GM21825 (cell line): ENCODE data around the gene PTGES.
A peak's percentile ranks its signal among the peaks of the same experiment; 100 is the strongest.

Experiments used
- ATAC-seq: cut with Tn5 transposase; IDR thresholded peaks from one replicate; pipeline ENCODE4 v1.9.1; 2021; ENCODE audit warnings: mild to moderate bottlenecking, moderate library complexity; ENCODE audit not compliant: unreplicated experiment

The PTGES gene

DNA sequence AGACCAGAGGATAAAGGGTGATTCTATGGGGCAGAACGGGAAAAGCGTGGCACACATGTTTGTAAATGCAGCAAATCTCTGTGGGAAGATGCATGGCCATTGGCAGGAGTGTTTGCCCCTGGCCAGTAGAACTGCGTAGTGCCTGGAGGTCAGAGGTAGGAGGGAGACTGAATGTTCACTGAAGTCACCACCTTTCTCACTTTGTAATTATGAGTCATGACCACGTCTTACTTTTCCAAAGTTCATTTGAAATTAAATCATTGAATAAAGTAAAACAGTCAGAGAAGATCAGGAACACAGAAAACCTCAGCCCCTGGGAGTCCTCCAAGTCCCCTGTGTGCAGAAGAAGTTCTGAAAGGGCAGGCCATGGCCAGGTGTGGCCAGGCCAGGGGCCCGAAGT is 4.6 kb downstream of the PTGES start:
- ATAC-seq: no peak

DNA sequence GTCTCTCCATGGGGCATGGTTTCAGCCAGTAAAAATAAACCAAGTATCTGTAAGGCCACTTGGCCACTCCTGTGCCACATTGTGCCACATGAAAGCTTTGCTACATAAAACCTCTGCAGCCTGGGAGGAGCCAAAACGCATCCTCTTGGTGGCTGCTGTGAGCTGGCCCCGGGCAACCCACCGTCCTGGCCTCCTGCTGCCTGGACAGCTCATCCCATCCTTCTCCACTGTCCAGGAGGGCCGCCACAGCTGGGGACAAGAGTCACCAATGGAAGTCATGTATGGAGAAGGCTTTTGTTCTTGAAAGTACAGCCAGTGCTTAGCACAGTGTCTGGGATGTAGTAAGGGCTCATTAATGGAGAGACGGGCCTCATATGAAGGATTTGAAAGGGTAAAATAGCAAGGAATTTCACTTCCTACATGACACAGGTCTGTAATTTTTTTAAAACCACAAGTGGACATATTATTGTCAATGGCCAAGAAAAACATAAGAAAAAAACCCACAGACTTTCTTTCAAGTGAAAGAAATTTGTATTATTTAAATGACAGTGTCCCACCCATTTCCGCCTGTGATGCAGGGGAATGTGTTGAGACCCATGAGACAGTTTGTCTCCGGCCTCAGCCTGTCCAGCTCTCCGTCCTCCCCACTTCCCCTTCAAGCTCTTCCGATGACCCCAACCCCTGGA is 6.6 kb downstream of the PTGES start:
- ATAC-seq: no peak

DNA sequence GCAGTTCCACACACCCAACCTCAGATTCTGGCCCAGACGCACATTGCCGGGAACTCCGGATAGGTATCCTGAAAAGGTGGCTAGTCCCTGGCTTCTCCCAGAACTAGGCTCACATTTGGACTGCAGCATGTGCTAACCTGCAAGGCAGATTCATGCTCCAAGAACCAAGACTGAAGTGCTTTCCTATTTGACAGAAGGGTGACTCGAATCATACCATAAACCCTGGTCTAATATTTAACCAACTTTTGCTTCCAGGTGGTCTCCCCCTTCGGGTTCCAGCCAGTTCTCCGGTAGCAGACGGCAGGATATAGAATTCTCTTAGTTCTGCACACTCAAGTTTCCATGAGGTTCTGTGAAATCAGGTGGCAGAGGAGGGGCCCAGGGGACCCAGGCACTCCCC is 7.6 kb downstream of the PTGES start:
- no peak for ATAC-seq

DNA sequence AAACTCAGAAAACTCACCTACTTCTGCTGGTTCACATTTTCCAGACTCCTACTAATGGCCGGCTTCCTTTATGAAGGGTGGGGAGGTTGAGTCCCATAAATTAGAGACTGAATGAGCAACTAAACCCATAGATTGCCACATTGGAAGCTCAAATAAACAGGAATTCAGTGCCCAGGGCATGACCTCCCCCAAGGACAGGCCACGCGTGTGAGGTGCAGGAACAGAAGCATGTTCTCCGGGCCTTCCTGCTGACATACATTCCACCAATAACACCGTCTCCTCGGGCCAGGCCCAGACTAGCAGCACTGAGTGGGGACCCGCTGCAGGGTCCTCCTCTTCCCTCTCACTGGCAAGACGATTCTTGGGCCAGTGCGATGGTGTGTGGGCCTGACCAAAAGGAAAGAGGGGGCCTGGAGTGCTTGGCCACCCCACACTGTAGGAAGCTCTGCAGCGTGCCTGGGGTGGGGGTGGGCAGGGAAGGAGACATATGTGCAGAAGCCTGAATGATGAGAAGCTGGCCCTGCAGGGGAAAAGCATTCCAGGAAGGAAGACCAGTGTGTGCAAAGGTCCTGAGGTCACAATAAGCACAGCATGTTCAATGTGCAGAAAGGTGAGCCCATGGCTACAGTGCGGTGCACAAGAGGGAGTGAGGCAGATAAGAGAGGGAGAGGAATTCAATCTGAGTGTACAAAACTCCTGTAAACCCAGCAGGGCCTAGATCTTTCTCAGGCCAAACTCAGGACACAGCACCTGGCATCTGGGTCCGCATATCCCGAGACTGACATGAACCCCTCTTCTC is 12.0 kb downstream of the PTGES start:
- no peak for ATAC-seq

DNA sequence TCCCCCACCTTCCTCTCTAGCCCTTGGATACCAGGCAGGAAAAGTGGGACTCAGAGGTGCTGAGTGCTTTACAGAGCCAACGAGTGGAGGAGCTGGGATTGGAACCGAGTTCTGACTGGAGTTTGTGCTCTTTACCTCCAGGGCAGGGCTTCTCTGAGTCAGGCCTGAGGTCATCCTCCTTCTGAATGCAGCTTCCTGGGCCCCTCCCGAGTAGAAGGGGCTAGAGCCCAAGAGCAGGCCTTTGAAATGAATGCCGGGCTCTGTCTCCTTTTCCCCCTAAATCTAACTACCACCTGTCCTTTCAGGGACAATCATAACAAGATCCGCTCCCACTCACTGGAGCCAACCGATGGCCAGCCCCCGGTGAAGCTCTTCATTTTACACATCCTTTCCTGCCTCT is 12.7 kb downstream of the PTGES start:
- no peak for ATAC-seq

DNA sequence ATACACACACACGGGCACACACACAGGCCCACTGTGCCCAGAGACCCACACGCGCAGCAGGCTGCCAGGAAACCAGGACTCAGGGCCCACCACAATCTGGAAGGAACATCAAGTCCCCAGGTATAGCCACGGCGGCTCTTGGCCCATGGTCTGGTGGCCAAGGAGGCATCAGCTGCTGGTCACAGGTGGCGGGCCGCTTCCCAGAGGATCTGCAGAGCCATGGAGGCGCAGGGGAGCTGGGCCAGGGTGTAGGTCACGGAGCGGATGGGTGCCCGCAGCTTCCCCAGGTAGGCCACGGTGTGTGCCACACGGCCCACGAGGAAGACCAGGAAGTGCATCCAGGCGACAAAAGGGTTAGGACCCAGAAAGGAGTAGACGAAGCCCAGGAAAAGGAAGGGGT is 13.4 kb downstream of the PTGES start:
- no peak for ATAC-seq

DNA sequence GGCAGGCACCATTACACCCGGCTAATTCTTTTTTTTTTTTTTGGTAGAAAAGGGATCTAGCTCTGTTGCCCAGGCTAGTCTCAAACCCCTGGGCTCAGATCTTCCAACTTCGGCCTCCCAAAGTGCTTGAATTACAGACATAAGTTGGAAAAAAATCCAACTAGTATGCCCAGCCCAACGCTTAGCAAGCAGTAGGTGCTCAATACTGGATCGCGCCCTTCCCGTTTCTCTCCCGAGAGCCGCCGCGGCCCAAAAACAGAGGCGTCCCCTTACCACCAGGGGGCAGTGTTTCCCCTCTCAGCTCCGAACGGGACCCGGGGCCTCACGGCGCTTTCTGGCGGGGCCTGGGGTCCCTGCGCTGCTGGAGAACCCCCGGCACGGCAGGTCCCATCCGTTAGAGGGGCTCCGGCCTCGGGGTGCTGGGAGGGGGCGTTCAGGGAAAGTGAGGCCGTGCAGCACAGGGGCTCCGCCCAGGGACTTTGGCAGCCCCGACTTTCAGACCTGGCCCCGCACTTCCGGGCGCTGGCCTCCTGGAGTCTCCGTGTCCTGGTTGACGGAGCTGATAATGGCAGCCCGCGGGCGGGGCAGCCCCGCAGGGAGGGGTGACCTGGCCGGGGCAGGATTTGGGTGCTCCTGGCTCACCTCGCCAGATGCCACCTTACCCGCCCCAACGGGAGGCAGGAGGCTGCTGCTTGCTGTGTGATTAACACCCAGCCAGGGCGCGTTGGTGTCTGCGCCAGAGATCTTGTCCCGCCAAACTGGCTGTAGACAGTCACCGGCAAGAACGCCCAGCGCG is 15.2 kb downstream of the PTGES start:
- peak; percentile 70 for ATAC-seq

DNA sequence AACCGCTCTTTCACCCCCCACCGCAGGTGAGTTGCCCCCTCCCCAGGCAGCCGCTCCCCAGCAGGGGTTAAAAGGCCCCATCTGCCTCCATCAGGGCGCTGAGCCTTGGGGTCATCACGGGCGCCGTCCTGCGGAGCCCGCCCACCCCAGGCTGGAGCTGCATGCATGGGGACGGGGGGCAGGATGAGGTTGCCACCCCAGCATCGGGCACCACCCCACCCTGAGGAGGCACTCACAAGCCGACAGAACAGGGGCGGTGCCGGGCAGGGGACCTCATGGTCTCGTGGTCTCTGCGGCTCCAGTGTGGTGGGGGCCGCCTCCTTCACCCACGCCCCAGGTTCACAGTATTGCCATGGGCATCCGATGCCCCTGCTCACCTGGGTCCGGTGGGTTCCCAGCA is 16.5 kb downstream of the PTGES start:
- no peak for ATAC-seq

DNA sequence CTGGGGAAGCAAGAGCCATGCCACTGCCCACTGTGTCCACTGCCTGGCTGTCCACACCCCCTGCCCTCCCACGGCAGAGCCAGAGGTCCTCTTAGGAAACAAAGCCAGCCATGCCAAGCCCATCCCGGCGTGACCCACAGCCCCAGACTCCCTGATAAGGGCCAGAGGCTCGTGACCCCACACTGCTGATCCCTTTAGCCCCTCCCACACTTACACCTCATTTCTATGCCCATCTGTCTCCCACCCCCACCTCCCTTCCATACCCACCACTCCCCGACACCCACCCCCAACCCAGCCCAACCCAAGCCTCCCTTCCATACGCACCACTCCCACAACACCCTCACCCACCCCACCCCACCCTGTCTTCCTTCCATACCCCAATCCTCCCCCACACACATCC is 17.3 kb downstream of the PTGES start:
- no peak for ATAC-seq

DNA sequence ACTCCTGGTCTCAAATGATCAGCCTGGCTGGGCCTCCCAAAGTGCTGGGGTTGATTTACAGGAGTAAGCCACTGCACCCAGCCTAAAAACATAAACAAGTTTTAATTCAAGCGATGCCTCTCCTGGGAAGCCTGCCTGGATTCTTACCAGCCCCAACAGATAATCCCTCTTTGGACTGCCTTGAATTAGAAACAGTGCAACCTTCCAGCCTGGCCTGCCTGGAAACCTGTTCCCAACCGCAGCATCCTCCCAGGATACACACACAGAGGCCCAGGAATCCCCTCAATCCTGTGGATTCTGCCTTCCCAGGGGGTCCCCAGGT is 19.2 kb downstream of the PTGES start:
- no peak for ATAC-seq

DNA sequence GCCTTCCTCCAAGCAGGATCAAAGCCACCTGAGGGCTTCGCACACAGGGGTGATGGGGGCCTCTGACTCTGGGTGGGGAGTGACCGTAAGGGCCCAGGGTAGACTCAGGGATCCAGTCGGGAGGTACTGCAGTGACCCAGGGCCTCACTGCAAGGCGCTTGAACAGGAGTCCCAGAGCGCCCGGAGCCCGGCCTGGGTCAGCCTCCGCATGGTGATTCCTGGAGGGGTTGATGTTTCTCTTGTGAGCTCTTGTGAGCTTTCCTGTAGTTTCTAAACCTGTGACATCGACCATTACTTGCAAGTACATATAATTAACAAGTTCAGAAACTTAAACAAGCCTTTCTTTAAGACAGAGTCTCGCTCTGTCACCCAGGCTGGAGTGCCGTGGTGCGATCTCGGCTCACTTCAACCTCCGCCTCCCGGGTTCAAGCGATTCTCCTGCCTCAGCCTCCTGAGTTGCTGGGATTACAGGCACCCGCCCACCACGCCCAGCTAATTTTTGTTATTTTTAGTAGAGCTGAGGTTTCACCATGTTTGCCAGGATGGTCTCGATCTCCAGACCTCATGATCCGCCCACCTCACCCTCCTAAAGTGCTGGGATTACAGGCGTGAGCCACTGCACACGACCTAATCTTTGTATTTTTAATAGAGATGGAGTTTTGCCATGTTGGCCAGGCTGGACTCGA is 19.8 kb downstream of the PTGES start:
- no peak for ATAC-seq

DNA sequence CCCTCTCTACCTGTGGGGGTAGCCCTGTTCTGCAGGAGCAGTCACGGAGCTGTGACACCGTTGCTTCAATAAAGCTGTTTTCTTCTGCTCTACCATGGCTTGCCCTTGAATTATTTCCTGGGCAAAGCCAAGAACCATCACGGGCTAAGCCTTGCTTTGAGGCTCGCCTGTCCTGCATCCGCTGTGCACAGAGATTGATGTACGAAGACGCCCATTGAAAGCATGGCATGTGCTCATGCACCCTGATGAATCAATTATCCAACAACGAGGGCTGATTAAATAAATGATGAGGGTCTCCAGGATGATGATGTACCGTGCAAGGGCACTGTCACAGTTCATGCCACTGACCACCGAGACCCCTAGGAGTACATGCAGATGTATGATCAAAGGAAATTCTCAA is 20.7 kb downstream of the PTGES start:
- no peak for ATAC-seq

DNA sequence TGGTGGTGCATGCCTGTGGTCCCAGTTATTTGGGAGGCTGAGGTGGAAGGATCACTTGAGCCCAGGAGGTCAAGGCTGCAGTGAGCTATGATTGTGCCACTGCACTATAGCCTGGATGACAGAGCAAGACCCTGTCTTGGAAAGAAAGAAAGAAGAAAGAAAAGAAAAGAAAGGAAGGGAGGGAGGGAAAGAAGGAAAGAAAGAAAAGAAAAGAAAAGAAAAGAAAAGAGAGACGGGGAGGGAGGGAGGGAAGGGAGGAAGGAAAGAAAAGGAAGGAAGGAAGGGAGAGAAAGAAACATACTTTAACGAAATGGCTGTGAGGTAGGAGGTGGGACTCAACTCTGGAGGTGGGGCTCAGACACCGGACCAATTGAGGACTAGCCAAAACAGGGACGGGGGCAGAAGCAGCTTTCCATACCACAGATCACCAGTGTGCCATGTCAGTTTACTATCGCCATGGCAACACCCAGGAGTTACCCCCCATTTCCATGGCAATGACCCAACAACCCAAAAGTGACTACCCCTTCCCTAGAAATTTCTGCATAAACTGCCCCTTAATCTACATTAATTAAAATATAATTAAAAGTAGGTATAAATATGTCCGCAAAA is 21.3 kb downstream of the PTGES start:
- no peak for ATAC-seq

DNA sequence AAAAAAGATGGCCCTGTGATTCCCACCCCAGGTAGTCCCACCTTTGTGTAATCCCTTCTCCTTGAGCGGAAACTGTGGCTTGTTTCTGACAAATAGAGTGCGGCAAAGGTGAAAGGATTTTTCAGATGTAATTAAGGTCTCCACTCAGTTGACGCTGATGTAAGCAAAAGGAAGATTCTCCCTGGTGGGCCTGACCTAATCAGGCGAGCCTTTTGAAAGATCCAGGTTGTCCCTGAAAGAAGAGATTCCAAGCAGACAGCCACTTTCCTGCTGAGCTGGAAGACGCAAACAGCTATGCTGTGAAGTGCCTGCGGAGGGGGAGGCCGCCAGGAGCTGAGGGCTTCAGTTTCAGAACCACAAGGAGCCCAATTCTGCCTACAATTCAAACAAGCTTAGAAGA is 24.1 kb downstream of the PTGES start:
- no peak for ATAC-seq

DNA sequence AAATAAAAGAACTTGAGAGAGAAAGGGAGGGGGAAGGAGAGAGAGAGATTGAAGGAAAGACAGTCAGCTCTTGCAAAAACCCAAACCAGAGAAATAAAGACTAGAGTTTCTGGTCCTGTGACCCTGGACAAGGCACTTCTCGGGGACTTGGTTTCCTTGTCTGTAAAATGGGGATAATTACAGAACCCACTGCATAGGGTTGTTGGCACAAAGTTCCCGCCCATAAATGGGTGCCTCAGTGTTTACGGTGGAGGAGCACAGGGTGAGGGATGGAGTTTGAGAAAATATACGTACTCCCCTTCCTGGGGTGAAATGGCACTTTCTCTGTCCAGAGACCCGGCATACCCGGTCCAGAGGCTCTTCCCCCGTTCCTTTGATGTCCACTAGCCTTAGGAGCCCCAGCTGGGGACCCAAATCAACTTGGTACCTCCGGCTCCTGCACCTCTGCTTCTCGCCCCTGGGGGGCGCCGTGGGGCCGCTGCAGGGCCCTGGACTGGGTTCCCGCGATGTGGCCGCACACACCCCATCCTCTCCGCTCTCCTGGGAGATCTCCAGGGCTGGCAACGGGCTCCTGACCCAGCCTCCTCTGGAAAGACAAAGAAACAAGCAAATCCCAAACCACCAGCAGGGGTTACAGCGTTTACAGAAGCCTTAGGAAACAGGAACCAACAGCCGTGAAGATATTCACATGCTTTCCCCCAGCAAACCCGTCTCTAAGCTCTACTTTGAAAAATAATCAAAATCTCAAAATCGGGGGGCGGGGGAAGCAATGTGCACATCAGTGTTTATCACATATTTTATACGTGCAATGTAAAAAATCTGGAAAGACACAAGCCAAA is 26.3 kb downstream of the PTGES start:
- ATAC-seq: no peak

DNA sequence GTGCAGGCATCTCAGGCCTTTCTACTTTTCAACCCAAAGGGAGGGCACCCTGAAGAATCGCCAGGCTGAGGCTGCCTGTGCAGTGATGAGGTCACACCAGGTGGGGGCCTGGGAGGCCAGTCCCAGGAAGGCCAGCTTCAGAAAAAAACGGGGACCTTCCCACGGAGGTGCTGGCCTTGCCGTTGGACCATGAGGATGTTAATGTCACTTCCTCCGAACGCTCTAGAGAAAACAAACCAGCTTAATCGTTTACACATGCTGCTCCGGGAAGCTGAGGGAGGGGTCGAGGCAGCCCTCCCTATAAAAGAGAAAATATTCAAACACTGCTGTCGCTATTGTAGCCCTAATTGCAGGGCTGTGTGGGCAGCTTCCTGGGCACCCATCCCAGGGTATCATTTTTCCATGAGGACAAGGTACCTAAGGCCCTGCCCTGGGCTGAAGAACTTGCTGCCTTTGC is 27.0 kb downstream of the PTGES start:
- ATAC-seq: no peak

DNA sequence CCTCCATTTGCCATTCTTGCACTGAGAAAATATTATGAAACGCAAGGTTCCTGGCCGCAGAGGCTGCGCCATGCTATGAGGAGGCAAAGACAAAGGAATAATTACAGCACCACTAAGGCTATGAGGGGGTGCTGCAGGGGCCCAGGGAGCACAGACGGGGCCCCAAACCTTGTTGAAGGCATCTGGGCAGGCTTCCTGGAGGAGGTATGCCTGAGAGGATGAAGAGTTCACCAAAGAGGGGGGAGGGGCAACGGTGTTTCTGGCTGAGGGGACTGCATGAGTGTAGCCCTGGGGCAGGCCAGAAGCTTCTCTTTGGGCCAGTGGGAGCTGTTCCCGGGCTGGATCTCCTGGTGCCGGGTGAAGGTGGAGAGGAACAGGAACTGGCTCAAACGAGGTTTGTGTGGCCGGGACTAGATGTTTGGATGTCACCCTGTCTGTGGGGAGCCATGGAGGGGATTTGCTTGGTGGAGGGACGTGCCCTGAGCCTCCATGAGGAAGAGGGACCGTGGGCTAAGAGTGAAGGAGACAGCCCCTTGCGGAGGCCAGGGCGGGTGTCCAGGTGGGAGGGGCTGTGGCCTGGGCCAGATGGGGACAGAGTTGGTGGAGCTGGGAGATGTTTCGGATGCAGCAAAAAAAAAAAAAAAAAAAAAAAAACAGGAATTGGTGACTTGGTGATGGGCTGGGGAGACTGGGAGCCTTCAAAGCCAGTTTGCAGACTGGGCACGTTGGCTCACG is 28.2 kb downstream of the PTGES start:
- ATAC-seq: no peak

DNA sequence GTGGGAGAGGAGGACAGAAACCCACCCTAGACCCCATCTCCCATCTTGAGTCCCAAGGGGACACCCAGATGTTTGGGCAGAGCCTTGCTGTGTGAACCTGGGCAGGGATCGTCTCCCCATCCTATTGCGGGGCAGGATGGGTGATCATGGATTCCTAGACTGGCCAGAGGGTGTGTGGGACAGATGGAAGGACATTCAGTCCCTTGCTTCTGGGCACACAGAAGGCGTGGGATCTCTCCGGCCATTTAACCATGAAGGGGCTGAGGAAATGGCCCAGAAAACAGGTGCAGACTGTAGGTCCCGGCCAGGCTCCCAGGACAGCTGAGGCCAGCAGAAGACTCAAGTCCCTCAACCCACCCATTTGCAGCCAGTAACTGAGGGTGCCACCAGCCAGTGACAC is 29.9 kb downstream of the PTGES start:
- ATAC-seq: no peak

DNA sequence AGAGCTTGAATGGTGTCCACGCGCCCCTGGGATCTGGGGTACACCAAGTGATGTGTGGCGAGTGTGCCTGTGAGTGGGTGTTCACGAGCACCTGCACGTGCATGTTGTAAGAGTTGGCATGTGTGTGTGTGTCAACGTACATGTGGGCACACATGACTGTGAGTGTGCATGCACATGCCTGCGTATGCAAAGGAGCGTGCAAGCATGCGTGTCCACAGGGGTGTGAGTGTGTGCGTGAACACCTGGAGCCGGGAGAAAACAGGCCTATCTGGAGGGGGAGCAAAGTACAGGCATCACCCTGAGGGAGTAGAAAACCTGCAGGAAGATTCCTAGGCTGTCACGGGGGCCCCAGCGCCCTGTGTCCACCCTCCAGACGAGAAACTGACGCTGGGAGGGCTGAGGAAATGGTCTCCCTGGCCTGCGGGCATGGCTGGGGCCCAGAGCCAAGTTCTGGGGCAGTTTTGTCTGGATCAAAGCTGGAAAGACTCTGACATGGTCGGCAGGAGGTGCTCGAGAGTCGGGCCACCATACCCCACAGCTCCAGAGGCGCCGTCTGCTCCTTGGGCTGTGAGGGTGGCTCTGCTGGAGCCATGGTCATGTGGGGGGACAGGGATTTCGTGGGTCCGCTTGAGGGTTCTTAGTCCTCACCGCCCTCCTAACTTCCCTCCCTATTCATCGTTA is 31.8 kb downstream of the PTGES start:
- ATAC-seq: no peak
